GM18526 (cell line): Measurements from ENCODE around the gene TENM3.

Source experiments
- POLR2A ChIP-seq: IDR thresholded peaks from 3 replicates; pipeline ENCODE4 v1.6.1; 2011; ENCODE audit not compliant: insufficient read length; ENCODE audit errors: extremely low read depth

The TENM3 gene

GRCh38 chr4:182804131-182804530, 560.9 kb downstream of the TENM3 start:
- no peak for TF ChIP-seq POLR2A

- TF ChIP-seq POLR2A, result no peak
Observed at GRCh38 chr4:182805321-182805720, 562.1 kb downstream of the TENM3 start.

- no peak for TF ChIP-seq POLR2A
Observed at GRCh38 chr4:182805750-182806149, 562.5 kb downstream of the TENM3 start.

GRCh38 chr4:182806259-182807252, 563.4 kb downstream of the TENM3 start:
- TF ChIP-seq POLR2A, result no peak

- no peak for TF ChIP-seq POLR2A
Observed at GRCh38 chr4:182807346-182807745, 564.1 kb downstream of the TENM3 start.

GRCh38 chr4:182807767-182808548, 564.8 kb downstream of the TENM3 start:
- TF ChIP-seq POLR2A, result no peak

DNA sequence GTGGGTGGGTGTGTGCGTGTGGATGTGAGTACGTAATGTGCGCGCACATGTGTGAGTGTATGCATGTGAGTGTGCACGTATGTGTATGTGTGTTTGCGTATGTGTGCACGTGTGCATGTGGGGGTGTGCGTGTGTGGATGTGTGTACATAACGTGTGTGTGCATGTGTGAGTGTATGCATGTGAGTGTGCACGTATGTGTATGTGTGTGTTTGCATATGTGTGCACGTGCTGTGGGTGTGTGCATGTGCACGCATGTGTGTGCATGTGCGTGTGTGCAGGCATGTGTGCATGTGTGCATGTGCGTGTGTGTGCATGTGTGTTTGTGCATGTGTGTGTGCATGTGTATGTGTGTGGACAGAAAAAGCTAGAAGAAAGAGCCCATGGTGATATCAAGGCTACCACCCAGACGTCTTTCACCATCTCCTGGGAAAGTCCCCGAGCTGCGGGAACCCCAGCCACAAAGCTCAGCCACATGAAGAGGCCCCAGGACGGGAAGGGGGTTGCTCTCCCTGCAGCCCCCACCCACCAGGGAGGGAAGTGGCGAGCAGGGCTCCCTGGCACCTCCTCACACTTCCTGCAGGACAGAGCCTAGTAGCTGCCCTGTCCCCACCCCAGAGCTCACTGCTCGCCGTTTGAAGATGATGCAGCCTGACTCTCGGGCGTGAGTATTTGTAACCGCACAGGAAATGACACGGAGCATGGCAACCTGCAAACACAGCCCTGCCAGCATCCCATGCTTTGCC, 565.6 kb downstream of the TENM3 start:
- TF ChIP-seq POLR2A, result no peak

DNA sequence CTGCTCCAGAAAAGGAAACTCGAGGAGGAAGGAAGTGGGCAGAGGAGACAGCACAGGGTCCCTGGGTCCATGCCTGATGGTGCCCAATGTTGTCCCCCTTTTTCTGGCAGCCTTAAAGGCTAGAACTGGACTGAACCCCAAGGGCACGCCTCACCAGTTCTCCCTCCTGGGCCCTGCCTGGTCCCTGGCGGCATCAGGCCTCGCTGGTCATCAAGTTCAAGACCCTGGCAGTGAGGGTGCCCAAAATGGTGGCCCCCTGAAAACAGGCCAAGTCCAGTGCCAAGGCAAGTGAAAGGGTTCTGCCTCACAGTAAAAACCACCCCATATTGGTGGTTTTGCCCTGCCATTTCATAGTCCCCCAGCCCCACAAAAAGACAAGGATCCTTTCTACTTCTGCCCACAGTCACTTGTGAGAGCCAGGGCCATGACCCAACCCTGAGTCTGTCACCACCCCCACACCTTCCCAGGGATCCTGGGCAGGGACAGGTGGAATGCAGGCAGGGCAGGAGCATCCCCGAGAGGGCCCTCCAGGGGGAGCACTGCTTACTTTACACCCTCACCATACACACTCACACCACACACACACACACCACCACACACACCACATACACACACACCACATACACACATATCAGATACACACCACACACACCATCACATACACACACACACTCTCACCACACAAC, 566.4 kb downstream of the TENM3 start:
- no peak for TF ChIP-seq POLR2A

DNA sequence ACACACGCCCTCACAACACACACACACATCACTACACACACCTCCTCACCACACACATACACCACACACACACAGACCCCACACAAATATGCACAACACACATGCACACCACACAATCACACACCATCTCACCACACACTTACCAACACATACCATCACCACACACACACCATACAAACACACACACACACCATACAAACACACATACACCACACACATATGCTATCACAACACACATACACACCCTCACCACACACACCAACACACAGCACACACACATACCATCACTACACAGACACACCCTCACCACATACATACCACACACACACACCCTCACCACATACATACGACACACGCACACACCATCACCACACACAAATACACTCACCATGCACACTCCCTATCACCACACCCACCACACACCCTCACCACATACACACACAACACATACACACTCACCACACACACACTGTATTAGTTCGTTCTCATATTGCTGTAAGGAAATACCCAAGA, 567.0 kb downstream of the TENM3 start:
- no peak for TF ChIP-seq POLR2A

GRCh38 chr4:182812916-182813315, 569.7 kb downstream of the TENM3 start:
- TF ChIP-seq POLR2A, result no peak

DNA sequence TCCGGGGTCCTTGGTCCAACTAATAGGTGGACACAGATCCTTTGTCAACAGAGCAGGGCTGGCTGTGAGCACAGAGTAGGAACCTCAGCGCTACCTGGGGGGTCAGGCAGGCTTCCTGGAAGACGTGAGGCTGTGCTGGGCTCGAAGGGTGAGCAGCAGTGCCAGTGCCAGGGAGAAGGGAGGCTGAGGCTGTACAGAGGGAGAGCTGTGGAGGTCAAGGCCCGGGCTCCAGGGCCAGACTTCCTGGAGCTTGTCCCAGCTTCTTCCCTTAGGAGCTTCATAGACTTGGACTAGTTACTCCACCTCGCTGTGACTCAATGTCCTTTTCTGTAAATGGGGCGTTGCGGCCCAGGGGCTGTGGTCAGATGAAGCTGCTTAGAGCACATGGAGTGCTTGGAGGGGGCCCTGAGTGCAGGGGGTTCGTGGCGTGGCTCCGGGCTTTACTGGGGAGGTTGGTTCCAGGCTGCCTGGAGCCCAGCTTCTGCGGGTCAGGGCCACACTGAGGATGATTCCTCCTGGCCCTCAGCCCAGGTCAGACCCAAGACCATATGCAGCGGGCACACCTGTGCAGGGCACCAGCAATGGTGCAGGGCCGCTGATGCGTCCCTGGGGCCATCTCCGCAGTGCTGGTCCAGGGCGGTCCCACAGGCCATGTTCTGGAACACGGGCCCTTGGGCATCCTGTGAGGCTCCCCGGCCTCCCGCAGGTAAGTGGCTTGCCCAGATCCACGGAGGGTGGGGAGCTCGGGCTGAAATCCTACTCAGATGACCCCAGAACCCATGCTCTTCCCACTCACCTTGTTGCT, 575.9 kb downstream of the TENM3 start:
- TF ChIP-seq POLR2A, result no peak

DNA sequence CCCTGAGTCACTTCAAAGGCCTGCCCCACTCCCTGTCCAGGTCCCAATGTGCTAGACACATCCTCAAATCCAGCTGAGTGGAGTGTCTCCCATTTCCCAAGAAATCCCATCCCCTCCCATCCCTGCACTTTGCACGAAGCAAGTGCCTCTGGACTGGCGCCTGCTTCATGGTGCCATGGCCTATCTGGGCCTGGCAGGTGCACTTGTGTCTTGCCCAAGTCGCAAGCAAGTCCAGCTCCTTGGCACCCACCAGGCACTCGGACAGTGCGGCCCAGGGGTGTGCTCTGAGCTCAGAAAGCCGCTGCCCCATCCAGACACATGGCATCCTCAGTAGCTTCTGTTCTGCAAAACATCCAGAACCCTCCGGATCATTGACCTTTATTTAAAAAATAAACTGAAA, 576.5 kb downstream of the TENM3 start:
- TF ChIP-seq POLR2A, result no peak

DNA sequence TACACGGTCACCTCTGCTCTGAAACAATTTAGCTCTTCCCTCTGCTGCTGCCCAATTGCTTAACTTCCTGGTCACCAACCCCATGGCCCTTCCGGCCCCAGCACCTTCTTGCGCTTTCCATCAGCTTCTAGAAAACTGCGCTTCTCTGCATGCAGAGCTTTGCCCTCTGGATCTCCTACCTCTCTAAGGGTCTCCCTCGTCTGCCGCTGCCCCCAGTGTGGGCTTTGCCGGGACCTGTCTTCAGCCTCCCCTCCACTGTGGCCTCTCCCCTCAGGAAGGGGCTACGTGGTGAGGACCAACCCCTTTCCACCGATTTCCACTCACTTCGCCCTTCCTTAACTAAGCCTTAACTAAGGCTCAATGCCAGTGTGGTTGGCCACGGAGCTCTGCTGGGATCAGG, 579.4 kb downstream of the TENM3 start:
- no peak for TF ChIP-seq POLR2A

DNA sequence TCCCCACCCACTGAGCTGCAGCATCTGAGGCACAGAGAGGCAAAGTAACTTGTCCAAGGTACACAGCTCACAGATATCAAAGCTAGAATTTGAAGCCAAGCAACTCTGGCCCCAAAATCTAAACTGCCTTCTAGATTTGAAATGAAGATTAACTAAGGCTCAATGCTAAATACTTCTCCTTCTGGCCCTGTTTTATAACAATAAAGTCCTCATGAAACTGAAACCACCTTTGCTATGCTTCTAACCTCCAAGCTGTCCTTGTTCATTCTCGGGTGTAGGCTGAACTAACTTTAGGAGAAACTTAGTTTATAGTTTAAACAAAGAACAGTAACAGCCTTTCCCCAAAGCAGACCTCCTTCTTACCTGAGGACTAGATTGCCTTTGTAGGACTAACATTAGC, 580.4 kb downstream of the TENM3 start:
- TF ChIP-seq POLR2A, result no peak
